Measurements from ENCODE around the gene CCDC171.

- no peak; the same call in 1 of the 2 replicates for TF ChIP-seq MZF1 (tag by site-specific recombination; IDR thresholded peaks at IDR 0.05; ENCODE audit: borderline replicate concordance)
- no peak for TF ChIP-seq CTCF (tag by site-specific recombination; IDR thresholded peaks at IDR 0.05)
- no peak for TF ChIP-seq ZNF645 (tag by site-specific recombination; IDR thresholded peaks at IDR 0.05)
- TF ChIP-seq ZNF514 (tag by site-specific recombination; IDR thresholded peaks at IDR 0.05), result no peak
- no peak for TF ChIP-seq ZNF670 (tag by site-specific recombination; IDR thresholded peaks at IDR 0.05; ENCODE audit: low read depth)
- TF ChIP-seq ZNF48 (tag by site-specific recombination; IDR thresholded peaks at IDR 0.05), result no peak
- TF ChIP-seq ZNF501 (tag by site-specific recombination; IDR thresholded peaks at IDR 0.05), result no peak
- TF ChIP-seq ZNF112 (tag by site-specific recombination; IDR thresholded peaks at IDR 0.05), result no peak
- TF ChIP-seq ZNF274 (IDR thresholded peaks at IDR 0.05; ENCODE audit: low read length), result no peak
- TF ChIP-seq ZNF274 (tag by site-specific recombination; IDR thresholded peaks at IDR 0.05; ENCODE audit: borderline replicate concordance), result no peak
- no peak for TF ChIP-seq ZNF549 (tag by site-specific recombination; IDR thresholded peaks at IDR 0.05)
Observed at GRCh38 chr9:15977438-15977837, 424.6 kb downstream of the CCDC171 start.

All from HEK293 (cell line).